ENCODE data around the gene RORC.
A peak's percentile ranks its signal among the peaks of the same experiment; 100 is the strongest.

RORC gene

DNA sequence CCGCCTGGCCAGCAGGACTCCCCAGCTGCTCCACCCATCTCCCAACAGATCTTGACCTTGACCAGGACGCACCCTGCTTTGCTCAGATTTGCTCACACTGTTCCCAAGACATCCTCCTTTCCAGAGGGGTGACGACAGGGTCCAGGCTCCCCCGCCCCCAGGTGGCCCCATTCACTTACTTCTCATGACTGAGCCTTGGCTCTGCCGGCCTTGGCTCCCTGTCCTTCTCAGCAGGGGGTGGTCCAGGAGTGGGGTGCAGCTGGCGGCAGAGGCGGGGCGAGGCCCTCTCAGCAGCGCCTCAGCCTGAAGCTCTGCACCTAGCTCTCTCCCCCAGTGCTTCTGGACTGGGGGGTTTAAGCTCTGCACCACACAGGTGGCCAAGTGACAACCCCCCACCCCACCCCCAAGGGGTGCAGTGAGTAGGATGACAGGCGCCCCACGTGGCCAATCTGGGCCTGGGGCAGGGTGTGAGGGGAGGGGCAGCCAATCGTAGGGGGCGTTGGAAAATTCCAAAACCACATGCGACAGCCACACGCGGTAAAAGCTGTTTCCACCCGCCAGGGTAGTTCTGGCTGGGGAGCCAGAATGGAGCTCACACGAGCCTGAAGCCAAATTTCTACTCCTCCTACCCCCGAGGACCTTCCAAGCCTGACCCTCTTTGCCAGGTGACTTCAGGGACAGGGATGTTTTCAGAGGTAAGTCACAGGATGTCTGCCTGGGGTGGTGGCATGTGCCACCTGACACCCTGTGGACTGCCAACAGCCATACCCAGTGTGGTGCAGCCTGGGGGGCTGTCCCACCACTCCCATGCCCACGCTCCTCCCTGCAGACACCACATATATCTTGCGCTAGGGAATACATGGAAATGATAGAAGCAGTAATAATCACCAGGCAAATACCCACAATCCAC lies 5.6 kb downstream of the RORC start:
- no peak for DNase-seq

DNA sequence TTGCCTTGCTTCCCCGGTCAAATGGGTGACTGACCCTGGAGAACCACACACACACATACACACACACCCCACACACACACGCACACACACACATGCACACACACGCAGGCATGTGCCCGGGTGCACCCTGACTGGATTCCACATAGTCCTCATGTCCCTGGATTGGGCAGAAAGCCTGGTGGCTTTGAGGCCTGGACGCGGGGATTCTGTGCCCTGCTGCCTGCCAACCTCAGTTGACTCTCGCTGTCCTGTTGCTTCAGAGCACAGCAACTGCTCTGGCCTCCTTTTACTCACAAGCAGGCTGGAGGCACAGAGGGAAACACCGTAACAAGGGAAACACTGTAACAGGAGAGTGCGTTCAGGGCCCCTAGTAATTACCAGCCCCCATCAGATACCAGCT lies 6.4 kb downstream of the RORC start:
- no peak for DNase-seq

DNA sequence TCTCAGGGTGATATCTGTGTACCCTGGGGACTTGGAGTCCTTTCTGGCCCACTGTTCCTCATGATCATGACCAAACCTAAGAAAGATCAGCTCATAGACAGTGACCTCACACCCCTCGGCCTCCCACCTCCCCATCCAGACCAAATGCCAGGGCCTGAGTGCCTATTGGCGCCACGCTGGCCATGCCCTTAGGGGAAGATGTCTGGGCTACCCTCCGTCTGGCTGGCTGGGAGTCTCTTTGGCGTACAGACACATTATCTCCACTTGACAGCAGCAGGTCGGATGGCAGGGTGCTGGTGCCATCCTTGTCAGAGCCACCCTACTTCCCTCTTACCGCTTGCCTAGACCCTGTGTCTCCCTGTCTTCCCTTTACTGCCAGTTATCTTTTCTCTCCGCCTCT lies 8.4 kb downstream of the RORC start:
- DNase-seq = no peak

DNA sequence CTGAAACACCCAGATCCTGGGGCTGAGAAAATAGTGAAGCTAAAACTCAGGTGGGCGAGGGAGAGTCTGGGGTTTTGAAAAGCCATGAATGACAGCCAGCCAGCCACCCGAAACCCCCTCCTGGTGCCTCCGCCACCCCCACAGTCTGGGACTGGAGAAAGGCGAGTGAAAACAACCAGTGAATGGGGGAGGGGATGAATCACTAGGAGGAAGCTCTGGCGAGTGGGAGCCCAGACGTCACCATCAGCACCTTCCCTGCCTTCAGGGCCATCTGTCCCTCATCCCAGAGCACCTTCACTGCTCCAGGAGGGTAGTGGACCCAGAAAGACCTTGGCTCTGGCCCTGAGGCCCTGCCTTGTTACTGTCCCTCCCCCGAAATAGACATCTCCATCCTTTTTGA lies 9.2 kb downstream of the RORC start:
- no peak for DNase-seq

DNA sequence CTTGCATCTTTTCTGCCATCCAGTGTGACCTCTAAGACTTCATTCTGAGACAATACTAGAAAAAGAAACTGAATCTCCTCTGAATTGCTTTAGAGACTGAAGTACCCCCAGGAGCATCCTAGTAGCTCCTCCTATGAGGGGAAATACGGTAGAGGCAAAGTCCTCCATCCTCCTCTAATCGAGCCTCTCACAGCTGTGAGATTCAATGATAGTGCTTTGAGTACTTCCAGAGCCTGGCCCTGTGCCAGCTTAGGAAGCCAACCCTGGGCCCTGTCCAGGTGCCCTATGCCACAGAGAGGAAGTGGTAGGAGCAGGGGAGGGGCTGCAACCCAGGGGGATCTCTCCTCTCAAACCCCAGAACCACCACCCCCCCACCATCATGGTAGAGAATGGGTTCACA lies 10.7 kb downstream of the RORC start:
- DNase-seq = no peak

DNA sequence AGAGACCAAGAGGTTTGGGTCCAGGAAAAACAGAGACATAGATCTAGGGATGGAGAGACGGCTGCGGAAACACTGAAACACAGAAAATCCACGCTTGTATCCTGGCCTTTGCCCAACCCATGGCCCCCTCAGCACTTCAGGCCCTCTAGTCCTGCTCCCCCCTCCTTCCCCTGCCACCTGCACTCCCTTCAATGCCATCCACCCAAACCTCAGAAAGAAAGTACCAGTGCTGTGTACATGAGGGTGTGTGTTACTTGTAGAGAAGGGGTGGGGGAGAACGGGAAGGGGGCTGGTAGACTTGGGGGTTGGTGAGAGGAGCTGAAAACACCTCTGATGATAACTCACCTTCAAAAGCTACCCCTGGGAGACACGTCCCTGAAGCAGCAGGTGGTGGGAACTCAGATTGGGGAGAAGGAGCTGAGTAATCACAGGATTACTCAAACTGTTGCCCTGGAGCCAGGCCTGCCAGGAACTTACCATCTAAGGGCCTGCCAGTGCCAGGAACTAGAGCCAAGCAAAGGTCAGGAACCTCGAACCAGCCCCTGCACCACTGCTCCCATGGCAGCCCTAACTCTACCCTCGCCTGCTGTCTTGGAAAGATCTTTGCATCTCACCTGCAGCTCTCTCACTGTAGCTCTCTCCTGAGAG lies 11.5 kb downstream of the RORC start:
- no peak for DNase-seq

- DNase-seq = no peak
Measured at GRCh38 chr1:151819227-151819835, 12.3 kb downstream of the RORC start.

DNA sequence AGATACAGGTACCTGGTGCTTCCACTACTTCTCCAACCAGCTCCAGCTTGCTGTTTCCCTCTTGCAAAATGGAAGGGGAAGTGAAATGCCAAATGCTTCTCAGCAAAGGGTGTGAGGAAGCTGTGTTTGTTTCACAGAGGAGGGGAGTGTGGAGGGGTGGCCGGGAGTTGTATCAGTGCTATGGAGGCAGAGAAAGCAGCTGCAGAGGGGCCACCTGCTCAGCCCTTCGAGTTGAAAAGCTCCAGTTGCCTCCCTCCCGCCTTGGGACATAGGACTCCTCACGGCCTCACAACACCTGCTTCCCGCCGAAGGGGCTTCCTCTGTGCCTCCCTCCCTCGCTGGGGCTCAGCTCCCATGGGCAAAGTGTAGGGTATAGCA lies 14.3 kb downstream of the RORC start:
- DNase-seq = no peak

DNA sequence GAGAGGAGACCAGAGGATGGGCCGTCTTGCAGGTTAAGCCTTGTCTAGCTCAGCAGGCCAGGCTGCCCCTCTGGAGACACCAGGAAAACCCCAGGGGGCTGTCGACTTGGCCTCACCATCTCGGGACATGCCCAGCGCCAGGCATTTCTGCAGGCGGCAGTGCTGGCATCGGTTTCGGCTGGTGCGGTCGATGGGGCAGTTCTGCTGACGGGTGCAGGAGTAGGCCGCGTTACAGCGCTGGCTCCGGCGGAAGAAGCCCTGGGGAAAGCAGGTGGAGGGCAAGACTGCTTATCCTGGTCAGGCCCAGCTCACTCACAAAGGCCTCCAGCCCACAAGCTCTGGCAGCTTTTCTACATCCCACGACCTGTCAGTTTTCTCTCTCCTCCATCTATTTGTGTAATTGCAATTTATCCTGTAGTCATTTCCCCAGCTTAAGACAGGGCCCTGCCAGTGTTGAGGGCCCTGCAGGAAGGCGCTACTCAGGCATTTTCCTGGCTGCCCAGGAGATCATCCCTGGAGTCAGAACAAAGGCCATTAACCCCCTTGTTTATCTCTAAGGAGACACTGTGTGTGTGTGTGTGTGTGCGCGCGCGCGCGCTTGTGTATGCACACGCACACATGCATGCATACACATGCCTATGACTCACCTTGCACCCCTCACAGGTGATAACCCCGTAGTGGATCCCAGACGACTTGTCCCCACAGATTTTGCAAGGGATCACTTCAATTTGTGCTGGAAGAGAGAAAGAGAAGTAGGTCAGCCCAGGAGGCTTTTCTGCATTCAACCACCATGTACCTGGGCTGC lies 14.9 kb downstream of the RORC start:
- DNase-seq = no peak

GRCh38 chr1:151815716-151816327 lies 15.8 kb downstream of the RORC start:
- DNase-seq = no peak

DNA sequence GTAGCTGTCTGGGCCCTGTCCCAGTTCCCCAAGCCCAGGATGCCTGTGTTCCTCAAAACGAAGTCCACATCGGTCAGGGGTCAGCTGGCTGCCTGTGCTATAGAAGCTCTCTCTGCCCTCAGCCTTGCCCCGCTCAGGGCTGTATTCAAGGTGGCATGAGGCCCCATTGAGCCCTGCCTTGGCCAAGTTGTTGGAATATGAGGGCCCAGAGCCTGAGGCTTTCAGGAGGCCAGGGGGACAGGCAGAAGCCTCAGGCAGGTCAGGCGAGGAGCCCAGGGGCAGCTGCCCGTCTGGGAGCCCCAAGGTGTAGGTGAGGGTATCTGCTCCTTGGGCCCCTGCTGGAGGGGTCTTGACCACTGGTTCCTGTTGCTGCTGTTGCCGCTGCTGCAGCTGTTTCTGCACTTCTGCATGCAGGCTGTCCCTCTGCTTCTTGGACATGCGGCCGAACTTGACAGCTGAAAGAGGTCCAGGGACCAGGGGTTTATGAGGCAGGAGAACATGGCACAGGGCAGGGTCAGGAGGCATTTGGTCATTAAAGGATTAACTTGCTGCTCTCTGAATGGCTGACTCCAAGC lies 16.5 kb downstream of the RORC start:
- no peak for DNase-seq

DNA sequence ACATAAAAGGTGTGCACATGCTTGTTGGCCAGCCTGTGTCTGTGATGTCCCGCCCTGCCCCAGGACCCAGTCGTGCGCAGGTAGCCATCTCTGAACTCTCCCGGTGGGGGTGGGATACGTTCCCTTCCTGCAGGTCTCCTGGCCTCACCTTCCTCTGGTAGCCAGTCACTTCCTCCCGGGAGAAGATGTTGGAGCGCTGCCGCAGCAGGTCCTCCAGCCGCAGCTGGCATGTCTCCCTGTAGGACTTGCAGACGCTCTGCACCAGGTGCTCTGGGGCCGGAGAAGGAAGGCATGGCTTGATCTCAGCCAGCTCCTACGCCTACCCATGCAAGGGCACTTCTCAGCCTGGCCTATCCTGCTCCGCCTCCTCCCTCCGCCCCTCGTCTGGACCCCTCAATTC lies 17.2 kb downstream of the RORC start:
- DNase-seq = no peak

DNA sequence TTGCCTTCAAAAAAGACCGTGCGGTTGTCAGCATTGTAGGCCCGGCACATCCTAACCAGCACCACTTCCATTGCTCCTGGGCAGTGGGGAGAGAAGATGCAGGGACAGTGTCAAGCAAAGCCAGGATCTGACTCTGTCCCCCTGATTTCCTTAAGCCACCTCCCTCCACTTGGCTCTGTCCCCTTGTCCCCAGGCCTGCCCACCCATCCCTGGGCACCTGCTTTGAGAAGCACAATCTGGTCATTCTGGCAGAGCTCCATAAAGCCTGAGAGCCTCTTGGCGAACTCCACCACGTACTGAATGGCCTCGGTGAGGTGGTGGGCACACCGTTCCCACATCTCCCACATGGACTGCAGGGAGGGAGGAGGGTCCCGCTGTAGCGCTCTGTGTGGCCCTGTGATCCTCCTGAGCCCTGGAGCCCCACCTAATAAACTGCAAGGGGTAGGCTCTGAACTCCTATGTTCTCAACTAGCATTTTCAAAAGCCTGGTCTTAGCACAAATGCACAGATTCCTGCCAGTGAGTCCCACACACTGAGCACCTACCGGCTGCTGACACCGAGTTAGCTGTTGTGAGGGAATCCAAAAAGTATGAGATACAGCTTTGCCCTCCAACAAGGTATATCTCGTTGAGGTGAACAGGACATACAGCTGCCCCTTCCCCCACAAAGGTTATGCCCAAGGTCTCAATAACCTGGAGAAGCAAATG lies 18.2 kb downstream of the RORC start:
- no peak for DNase-seq

GRCh38 chr1:151811181-151811580 lies 20.4 kb downstream of the RORC start:
- DNase-seq = no peak

- DNase-seq = no peak
Measured at GRCh38 chr1:151809985-151810556, 21.5 kb downstream of the RORC start.

- peak in 1 of 2 experiments; percentile 23 for DNase-seq
Measured at GRCh38 chr1:151809290-151809984, 22.2 kb downstream of the RORC start.

DNA sequence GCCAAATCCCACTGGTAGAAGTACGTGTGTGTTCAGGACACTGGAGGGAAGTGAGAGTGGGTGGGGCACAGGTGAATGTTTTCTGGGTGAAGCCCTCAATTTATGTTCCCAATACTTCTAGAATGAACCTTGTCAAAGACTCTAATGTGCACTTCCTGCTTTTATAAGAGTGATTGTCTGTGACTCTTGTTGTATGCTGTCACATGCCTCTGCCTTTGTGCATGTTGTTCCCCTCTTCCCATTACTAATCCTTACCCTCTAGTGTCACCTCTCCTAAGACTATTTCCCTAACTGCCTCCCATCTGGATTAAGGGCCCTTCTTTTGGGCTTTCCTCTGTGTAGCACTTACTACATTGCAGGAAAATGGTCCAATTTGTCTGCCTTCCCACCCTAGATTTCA lies 23.8 kb downstream of the RORC start:
- DNase-seq = no peak

DNA sequence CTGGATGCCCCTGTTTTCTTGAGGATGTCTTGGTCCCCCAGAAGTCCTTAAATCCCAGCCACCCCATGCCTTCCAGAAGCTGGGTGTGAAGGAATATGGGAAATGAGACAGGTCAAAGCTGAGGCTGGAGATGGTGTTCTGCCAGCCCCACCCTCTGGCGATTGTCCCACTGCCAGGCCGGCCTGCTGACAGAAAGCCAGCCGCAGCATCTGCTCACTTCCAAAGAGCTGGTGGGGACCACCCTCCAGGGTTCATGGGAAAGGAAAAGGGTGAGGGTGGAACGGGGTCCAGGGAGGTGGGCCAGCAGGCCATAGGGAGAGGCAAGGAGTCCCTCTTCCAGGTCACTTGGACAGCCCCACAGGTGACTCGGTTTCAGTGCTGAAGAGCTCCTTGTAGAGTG lies 24.5 kb downstream of the RORC start:
- no peak for DNase-seq

DNA sequence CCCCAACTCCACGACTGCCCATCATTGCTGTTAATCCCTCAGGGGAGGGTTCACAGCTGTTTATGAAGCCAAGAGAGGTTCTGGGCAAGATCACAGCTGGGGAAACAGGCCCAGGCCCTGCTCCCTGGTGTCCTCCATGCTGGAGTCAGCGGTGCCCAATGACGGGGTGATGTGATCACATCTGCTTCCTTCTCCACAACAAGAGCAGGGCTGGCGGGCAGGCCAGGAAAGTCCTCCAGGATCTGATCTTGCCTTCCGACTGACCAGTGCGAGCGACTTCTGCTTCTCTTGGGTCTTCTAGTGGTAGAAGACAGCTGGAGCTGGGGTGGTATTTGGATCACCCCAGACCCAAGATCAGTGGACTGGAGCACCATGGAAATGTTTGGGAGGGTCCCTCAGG lies 25.4 kb downstream of the RORC start:
- DNase-seq = no peak

DNA sequence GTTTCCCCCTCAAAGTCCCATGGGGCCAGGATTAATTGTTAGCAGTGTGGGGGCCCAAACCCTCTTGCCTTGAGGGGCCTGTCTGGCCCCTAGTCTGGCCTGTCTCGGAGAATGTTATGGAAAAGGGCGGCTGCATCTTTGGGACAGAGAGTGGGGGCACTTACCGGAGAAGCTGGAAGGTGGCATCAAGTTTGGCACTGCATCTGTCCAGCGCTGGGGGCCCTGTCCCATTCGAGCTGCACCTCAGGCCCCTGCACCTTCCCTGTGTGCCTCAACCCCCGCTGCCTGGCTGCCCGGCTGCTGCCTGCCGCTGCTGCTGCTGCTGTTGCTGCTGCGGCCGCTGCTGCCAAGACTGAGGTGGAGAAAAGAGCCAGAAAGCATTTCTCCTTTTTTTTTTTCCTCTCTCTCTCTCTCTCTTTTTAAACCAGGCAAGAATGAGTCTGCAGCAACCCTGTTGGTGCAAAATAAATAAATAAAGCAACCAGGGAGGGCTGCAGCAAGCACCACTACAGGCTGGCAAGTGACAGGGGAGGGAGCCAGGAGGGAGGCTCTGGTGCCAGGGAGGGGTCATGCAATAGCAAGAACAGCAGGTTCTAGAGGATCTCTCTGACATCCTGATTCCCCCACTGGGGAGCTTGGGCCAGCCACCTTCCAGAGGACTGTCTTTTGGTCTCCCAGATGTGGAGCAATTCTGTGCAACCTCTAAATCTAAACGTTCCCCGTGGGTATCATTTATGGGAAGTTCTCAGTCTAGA lies 26.4 kb downstream of the RORC start, which contains the start of gene LINGO4:
TSS of gene LINGO4 (minus strand) at position 354 of the 755 bp plus-strand sequence. CDS start 2,715 bp downstream, outside the sequence.
- DNase-seq = no peak
